ENCODE data around the gene PRXL2A. TPM values are rescaled to one million over a fixed set of nuclear protein-coding genes. Genes with fewer than 3 reads are reported as not detected.

Gene PRXL2A
- total RNA-seq, 4 donors from 2014 or later = 21.7 to 64.6 (median 38.7) TPM

DNA sequence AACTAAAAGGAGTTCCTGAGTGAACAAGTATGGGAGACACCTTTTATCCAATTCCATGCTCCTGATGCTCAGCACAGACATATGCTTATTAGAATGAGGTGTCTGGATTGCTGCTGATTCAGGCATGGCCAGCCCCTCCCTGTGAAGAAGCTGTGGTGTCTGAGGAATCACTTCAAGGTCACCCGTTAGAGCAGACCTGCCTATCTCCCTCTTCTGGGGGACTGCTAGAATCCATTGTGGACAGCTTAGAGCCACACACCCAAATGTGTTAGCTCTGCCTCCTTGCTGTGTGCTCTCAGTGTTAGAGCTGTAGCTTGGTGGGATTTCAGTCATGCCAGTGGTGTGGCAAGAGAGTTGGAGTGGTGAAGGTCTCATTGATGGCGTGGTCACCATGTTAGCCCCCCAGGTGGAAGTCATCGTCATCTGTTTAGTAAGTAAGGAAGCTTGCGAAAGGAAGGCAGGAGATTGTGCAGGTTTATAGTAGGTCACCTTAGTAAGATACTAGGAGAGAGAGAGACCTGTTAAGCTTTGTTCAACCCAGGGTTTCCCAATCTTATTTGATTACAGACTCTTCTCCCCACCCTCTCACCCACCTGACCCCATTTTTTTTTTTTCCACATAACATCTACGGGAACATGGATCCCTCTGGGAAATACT lies 12.8 kb downstream of the PRXL2A start:
- H3K4me3 ChIP-seq = no peak overlapping the region
- WGBS, 2 donors (ENCODE audit: low coverage in 1 of 2) = 83 to 92% methylated on average over 4 to 5 of the region's 5 CpGs
- DNase-seq = no peak
- H3K27ac ChIP-seq = no peak overlapping the region
- peaks cover 0 to 13% (median 5%) of the 10 kb centered on the region in 4 donors for H3K36me3 ChIP-seq
- intact Hi-C loops (cut with DNase I; ENCODE audit: low total_unique reads) (no loop called here), in situ Hi-C loops (cut with MboI; ENCODE audit: low pct_ligation_motif_present in 1 of 4, low pct_unique_long_range_greater_than_20kb in 1 of 4, low sequenced_read_pairs in 3 of 4) (no loop called here)
- no peaks in the 10 kb centered on the region for H3K9me3 ChIP-seq
- no peaks in the 10 kb centered on the region for H3K27me3 ChIP-seq
- TF ChIP-seq EP300 (IDR thresholded peaks at IDR 0.05; ENCODE audit: low read depth) = no peak
- TF ChIP-seq POLR2AphosphoS5 (IDR thresholded peaks at IDR 0.05) = no peak
- TF ChIP-seq, protein P1, sequence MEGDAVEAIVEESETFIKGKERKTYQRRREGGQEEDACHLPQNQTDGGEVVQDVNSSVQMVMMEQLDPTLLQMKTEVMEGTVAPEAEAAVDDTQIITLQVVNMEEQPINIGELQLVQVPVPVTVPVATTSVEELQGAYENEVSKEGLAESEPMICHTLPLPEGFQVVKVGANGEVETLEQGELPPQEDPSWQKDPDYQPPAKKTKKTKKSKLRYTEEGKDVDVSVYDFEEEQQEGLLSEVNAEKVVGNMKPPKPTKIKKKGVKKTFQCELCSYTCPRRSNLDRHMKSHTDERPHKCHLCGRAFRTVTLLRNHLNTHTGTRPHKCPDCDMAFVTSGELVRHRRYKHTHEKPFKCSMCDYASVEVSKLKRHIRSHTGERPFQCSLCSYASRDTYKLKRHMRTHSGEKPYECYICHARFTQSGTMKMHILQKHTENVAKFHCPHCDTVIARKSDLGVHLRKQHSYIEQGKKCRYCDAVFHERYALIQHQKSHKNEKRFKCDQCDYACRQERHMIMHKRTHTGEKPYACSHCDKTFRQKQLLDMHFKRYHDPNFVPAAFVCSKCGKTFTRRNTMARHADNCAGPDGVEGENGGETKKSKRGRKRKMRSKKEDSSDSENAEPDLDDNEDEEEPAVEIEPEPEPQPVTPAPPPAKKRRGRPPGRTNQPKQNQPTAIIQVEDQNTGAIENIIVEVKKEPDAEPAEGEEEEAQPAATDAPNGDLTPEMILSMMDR (IDR thresholded peaks at IDR 0.05) = no peak
- no peak for TF ChIP-seq POLR2A (IDR thresholded peaks at IDR 0.05)
- H3K4me1 ChIP-seq = peaks cover 4 to 16% (median 7%) of the 10 kb centered on the region in 4 donors

DNA sequence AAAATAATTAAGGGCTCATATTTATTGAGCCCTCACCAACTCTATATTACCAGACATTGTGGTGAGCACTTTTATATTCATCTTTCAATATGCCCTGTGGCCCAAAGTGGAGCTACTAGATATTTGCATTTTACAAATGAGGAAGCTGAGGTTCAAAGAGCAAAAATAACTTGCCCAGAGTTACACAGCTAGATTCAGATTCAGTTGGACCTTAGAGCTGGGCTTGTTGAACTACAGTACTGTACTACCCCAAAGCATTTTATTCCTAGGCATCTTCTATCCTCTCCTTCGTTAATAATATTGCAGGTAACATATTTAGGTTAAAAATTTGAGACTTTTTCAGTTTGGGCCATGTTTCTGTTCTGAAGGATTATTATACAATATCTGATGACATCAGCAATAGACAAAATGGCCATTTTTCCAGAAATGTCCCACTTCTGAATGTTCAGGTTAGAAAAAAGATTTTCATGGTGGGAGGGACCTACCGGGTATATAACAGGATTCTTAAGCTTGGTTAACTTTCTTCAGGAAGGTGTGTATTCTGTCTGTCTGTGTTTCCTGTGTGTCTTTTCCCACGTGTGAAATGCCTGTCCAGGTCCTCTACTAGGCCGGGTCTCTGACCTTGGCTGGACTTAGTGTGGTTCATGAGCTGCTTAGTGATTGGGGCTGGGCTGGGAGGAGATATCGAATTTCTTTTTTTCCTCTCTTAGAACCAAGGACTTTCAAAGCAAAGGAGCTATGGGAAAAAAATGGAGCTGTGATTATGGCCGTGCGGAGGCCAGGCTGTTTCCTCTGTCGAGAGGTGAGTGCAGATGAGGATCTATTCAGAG lies 13.6 kb downstream of the PRXL2A start:
- 79 to 89% methylated on average over 8 of the region's 8 CpGs for WGBS, 2 donors (ENCODE audit: low coverage in 1 of 2)
- no peak overlapping the region for H3K27ac ChIP-seq
- no peak overlapping the region for H3K4me3 ChIP-seq
- H3K36me3 ChIP-seq = peaks cover 0 to 14% (median 5%) of the 10 kb centered on the region in 4 donors
- in situ Hi-C loops (cut with MboI; ENCODE audit: low pct_ligation_motif_present in 1 of 4, low pct_unique_long_range_greater_than_20kb in 1 of 4, low sequenced_read_pairs in 3 of 4) = no loop called here
- intact Hi-C loops (cut with DNase I; ENCODE audit: low total_unique reads) = no loop called here
- DNase-seq = no peak
- no peaks in the 10 kb centered on the region for H3K9me3 ChIP-seq
- TF ChIP-seq POLR2AphosphoS5 (IDR thresholded peaks at IDR 0.05) (no peak), EP300 (IDR thresholded peaks at IDR 0.05; ENCODE audit: low read depth) (no peak), POLR2A (IDR thresholded peaks at IDR 0.05) (no peak)
- TF ChIP-seq, protein P1 (IDR thresholded peaks at IDR 0.05) = no peak
- no peaks in the 10 kb centered on the region for H3K27me3 ChIP-seq
- peaks cover 0 to 9% (median 0%) of the 10 kb centered on the region in 4 donors for H3K4me1 ChIP-seq

DNA sequence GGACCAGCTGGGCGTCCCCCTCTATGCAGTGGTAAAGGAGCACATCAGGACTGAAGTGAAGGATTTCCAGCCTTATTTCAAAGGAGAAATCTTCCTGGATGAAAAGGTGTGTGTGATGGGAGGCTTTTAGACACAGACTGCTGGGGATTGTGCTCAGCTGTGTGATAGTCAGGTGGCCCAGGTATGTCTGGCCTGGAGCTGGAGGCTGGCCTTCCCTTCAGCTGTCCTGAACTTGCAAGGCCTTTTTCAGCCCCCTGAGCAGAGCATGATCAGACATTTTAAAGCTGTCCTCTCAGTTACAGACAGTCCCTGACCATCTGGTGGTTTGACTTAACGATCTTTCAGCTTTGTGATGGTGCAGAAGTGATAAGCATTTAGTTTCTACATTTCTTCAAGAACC lies 17.6 kb downstream of the PRXL2A start:
- no peak for DNase-seq
- Histone ChIP-seq H3K4me1 (peaks cover 0 to 4% (median 2%) of the 10 kb centered on the region in 4 donors), H3K27ac (no peak overlapping the region), H3K27me3 (no peaks in the 10 kb centered on the region), H3K9me3 (no peaks in the 10 kb centered on the region), H3K36me3 (peaks cover 0 to 20% (median 5%) of the 10 kb centered on the region in 4 donors), H3K4me3 (no peak overlapping the region)
- in situ Hi-C loops (cut with MboI; ENCODE audit: low pct_ligation_motif_present in 1 of 4, low pct_unique_long_range_greater_than_20kb in 1 of 4, low sequenced_read_pairs in 3 of 4) (no loop called here), intact Hi-C loops (cut with DNase I; ENCODE audit: low total_unique reads) (no loop called here)
- no peak for TF ChIP-seq POLR2A (IDR thresholded peaks at IDR 0.05)
- TF ChIP-seq, protein P1 (IDR thresholded peaks at IDR 0.05) = no peak
- no peak for TF ChIP-seq EP300 (IDR thresholded peaks at IDR 0.05; ENCODE audit: low read depth)
- TF ChIP-seq POLR2AphosphoS5 (IDR thresholded peaks at IDR 0.05) = no peak
- WGBS, 2 donors (ENCODE audit: low coverage in 1 of 2) = 87 to 89% methylated on average over 1 to 2 of the region's 2 CpGs

DNA sequence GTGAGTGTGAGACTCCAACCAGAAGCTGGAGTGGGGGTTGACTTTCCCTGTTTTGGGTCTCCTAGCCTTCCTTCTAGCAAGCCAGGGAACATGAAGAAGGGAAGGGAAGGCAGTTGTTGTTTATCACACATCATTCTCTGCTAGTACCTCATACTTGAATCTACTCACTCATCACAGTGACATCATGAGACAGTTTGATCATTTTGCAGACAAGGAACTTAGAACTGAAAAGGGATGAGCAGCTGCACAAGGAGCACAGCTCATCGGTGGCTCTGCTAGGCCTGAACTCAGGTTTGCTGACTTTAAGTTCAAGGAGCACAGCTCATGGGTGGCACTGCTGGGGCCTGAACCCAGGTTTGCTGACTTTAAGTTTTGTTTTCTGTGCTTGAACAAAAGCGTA lies 19.2 kb downstream of the PRXL2A start:
- H3K9me3 ChIP-seq = no peaks in the 10 kb centered on the region
- intact Hi-C loops (cut with DNase I; ENCODE audit: low total_unique reads) (no loop called here), in situ Hi-C loops (cut with MboI; ENCODE audit: low pct_ligation_motif_present in 1 of 4, low pct_unique_long_range_greater_than_20kb in 1 of 4, low sequenced_read_pairs in 3 of 4) (no loop called here)
- peaks cover 0 to 24% (median 5%) of the 10 kb centered on the region in 4 donors for H3K36me3 ChIP-seq
- H3K27ac ChIP-seq = no peak overlapping the region
- no peak overlapping the region for H3K4me3 ChIP-seq
- TF ChIP-seq POLR2AphosphoS5 (IDR thresholded peaks at IDR 0.05) (no peak), EP300 (IDR thresholded peaks at IDR 0.05; ENCODE audit: low read depth) (no peak), POLR2A (IDR thresholded peaks at IDR 0.05) (no peak)
- TF ChIP-seq, protein P1 (IDR thresholded peaks at IDR 0.05) = no peak
- WGBS, 2 donors (ENCODE audit: low coverage in 1 of 2) = 96 to 100% methylated on average over 1 to 2 of the region's 2 CpGs
- no peak for DNase-seq
- H3K4me1 ChIP-seq = peaks cover 0 to 3% (median 0%) of the 10 kb centered on the region in 4 donors
- H3K27me3 ChIP-seq = no peaks in the 10 kb centered on the region
